ENCODE measurements around the gene CPLANE1. TPM values are rescaled to one million over a fixed set of nuclear protein-coding genes. Genes with fewer than 3 reads are reported as not detected.
"Not testable (repeated sequence)": the region's sequence is repeated elsewhere in the genome, so short reads cannot be mapped to it uniquely, and the experiment has no call there.

Gene CPLANE1
- total RNA-seq (2011; cell fraction: chromatin; rRNA removed; ENCODE audit: low replicate concordance), result 0.05 and 0.55 TPM in 2 replicates
- 0.13 and 0.83 TPM in 2 replicates for total RNA-seq (2011; cell fraction: nucleolus; rRNA removed)
- 0.37 and 1.5 TPM in 2 replicates for total RNA-seq (2011; cell fraction: nucleoplasm; rRNA removed)
- total RNA-seq (2014; rRNA removed), result under 0.01 and 0.08 TPM in 2 replicates
- 0.11 TPM in 1 of 2 replicates, not detected in the other for total RNA-seq (2014; rRNA removed; fragmentation: Illumina TruSeq; extraction: Trizol)
- total RNA-seq (2015; rRNA removed; fragmentation: Illumina TruSeq; extraction: Trizol), result 0.18 TPM in 1 of 2 replicates, not detected in the other
- total RNA-seq (2021), result 0.09 and 0.27 TPM in 2 replicates
- polyA plus RNA-seq (2011; rRNA removed), result 0.04 and 0.08 TPM in 2 replicates
- polyA plus RNA-seq (2011; cell fraction: cytosol; rRNA removed), result under 0.01 TPM in 1 of 2 replicates, not detected in the other
- 0.10 TPM in 1 of 2 replicates, not detected in the other for polyA plus RNA-seq (2011; cell fraction: nucleus; rRNA removed)
- polyA plus RNA-seq (2012), result 0.01 and 0.03 TPM in 2 replicates
- 0.08 TPM in 1 of 2 replicates, not detected in the other for polyA plus RNA-seq (2014; fragmentation: Illumina TruSeq; extraction: Trizol)
- under 1 TPM; under 0.01 to 0.01 TPM for polyA plus RNA-seq (2014; fragmentation: Nextera tagmentation; extraction: Ambion mirVana)
- not detected in 2 replicates for polyA plus RNA-seq (2014; rRNA removed)
- 0.11 and 0.63 TPM in 2 replicates for polyA minus RNA-seq (2011; rRNA and poly(A)+ RNA removed)
- 1.7 and 8.5 TPM in 2 replicates for polyA minus RNA-seq (2011; cell fraction: cytosol; rRNA and poly(A)+ RNA removed)
- polyA minus RNA-seq (2011; cell fraction: nucleus; rRNA and poly(A)+ RNA removed), result under 0.01 and 1.00 TPM in 2 replicates
- percentile 16 among the genes with signal in this experiment for Bru-seq, nascent RNA
- BruChase-seq, experiment 1, labeled RNA remaining after a 2-hour chase, result percentile 21 among the genes with signal in this experiment
- percentile 22 among the genes with signal in this experiment for BruChase-seq, experiment 2, labeled RNA remaining after a 6-hour chase
- long read RNA-seq, experiment 1, partial matches to known transcripts, result 0 of 1 reads
- long read RNA-seq, experiment 1, other reads (novel, unspliced or antisense), result 1 of 1 reads
- long read RNA-seq, experiment 2, result 0 reads
- long read RNA-seq, experiment 3, result 0 reads

DNA sequence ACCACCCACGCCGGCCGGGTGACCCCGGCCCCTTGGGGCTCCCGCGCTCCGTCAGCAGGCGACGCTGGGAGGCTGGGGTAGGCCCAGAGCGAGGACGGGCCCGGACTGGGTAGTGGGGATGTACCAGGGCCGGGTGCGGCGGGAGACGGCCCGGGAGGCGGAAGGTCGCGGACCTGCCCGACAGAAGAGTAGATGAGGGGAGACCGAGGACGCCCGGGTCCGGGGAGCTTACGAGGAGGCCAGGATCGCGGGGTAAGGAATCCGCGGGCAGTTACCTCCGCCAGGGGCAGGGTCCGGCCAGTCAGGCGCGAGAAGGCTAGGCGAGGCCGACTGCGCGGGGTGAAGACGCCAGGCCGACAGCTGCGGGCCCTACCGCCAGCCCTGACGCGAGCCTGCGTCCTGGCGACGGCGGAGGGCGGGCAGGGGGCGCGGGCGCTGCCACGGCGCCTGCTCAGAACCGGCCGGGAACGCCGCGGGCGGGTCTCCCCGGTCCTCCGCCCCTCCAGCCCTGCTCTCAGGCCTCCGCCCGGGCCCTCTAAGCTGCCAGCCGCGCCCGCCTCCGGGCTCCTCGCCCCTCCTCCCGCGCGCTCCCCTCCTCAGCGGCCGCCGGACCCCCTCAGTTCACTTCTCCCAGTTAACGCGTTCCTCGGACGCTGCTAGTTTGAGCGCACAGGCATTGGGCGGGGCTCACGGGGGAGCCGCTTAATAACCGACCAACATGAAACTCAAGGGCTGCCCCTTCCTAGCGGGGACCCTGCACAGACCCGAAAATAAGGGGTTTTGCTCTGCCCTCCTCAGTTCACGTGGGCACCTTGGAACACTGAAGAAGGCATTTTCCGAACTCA lies at the start of gene CPLANE1:
CPLANE1 (minus strand) TSS at position 407 of the 845 bp plus-strand sequence. CDS start 1,678 bp downstream, outside the sequence.
- no peak within 1 kb of the TSS for H3K27ac ChIP-seq (ENCODE audit: extremely low read depth, low read depth, low read length)
- H2AFZ ChIP-seq (ENCODE audit: low read depth, low read length), result no peak within 1 kb of the TSS
- FAIRE-seq, result no peak
- WGBS (ENCODE audit: insufficient coverage, low coverage, missing lambda C conversion rate), result 42% methylated on average over 47 of the region's 88 CpGs
- no peaks in the 10 kb centered on the region for H3K79me2 ChIP-seq (ENCODE audit: control insufficient read depth, insufficient read depth, low read length)
- no peak within 1 kb of the TSS for H3K4me2 ChIP-seq (ENCODE audit: insufficient read depth, low read length)
- intact Hi-C loops (cut with micrococcal nuclease) (no loop called here), in situ Hi-C loops (cut with MboI) (no loop called here)
- peaks cover 19 to 42% of the 10 kb centered on the region in 2 experiments for H3K27me3 ChIP-seq (ENCODE audit: control insufficient read depth in 2 of 2, insufficient read depth in 2 of 2, low read length in 2 of 2)
- no peaks in the 10 kb centered on the region for H4K20me1 ChIP-seq (replicated peaks; ENCODE audit: control insufficient read depth, insufficient read depth, low read length)
- peaks cover 0 to 8% of the 10 kb centered on the region in 2 experiments; a peak in 1 of 5 replicates for H3K4me1 ChIP-seq (replicated peaks in 1 of 2; ENCODE audit: control insufficient read depth in 2 of 2, insufficient read depth in 2 of 2, low read length in 2 of 2)
- H3K4me3 ChIP-seq, result no peak within 1 kb of the TSS
- ChIA-PET CTCF (ENCODE audit: low intra/inter-chr PET ratio) (no interaction called here), POLR2A (interaction anchor here (1.0 kb wide), 1 partner anchor 10 kb away, joined by 4 read pairs; no protein-coding TSS in a partner anchor)
- H3K36me3 ChIP-seq (ENCODE audit: control insufficient read depth, insufficient read depth, low read length), result no peaks in the 10 kb centered on the region
- no peak within 1 kb of the TSS for H3K9ac ChIP-seq (ENCODE audit: insufficient read depth in 1 of 2, low read depth in 2 of 2, low read length in 2 of 2)
- TF ChIP-seq, protein P1, sequence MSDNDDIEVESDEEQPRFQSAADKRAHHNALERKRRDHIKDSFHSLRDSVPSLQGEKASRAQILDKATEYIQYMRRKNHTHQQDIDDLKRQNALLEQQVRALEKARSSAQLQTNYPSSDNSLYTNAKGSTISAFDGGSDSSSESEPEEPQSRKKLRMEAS (CRISPR knock-in tag; IDR thresholded peaks at IDR 0.05), result no peak
- no peak for DNase-seq (ENCODE audit: extremely low read depth in 1 of 4, low spot score in 3 of 4)
- no peaks in the 10 kb centered on the region for H3K9me1 ChIP-seq (ENCODE audit: control insufficient read depth, insufficient read depth, low read length)
- H3K9me3 ChIP-seq (replicated peaks; ENCODE audit: control insufficient read depth, insufficient read depth, low read depth, low read length), result 0 out of 2 replicates have a peak, but pooled peaks cover under 1% of the 10 kb centered on the region
- no peak for ATAC-seq
- BruUV-seq (replicated peaks), result no TSS peak

DNA sequence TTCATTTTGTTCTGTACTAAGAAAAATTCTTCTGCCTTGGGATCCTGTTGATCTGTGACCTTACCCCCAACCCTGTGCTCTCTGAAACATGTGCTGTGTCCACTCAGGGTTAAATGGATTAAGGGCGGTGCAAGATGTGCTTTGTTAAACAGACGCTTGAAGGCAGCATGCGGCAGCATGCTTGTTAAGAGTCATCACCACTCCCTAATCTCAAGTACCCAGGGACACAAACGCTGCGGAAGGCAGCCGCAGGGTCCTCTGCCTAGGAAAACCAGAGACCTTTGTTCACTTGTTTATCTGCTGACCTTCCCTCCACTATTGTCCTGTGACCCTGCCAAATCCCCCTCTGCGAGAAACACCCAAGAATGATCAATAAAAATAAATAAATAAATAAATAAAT lies 47.1 kb upstream of the CPLANE1 start:
- in situ Hi-C loops (cut with MboI); H3K4me2 ChIP-seq (ENCODE audit: insufficient read depth, low read length); H4K20me1 ChIP-seq (replicated peaks; ENCODE audit: control insufficient read depth, insufficient read depth, low read length); DNase-seq (ENCODE audit: extremely low read depth in 1 of 4, low spot score in 3 of 4); H3K4me3 ChIP-seq; H3K9me3 ChIP-seq (replicated peaks; ENCODE audit: control insufficient read depth, insufficient read depth, low read depth, low read length); POLR2A ChIA-PET; H3K27ac ChIP-seq (ENCODE audit: extremely low read depth, low read depth, low read length); H3K9ac ChIP-seq (ENCODE audit: insufficient read depth in 1 of 2, low read depth in 2 of 2, low read length in 2 of 2); H3K27me3 ChIP-seq (ENCODE audit: control insufficient read depth in 2 of 2, insufficient read depth in 2 of 2, low read length in 2 of 2); H3K9me1 ChIP-seq (ENCODE audit: control insufficient read depth, insufficient read depth, low read length); CTCF ChIA-PET (ENCODE audit: low intra/inter-chr PET ratio); BruUV-seq (replicated peaks); H3K4me1 ChIP-seq (replicated peaks in 1 of 2; ENCODE audit: control insufficient read depth in 2 of 2, insufficient read depth in 2 of 2, low read length in 2 of 2); FAIRE-seq; H2AFZ ChIP-seq (ENCODE audit: low read depth, low read length); H3K79me2 ChIP-seq (ENCODE audit: control insufficient read depth, insufficient read depth, low read length); intact Hi-C loops (cut with micrococcal nuclease); ATAC-seq: not testable (repeated sequence)
- peaks cover 75% of the 10 kb centered on the region for H3K36me3 ChIP-seq (ENCODE audit: control insufficient read depth, insufficient read depth, low read length)
- WGBS (ENCODE audit: insufficient coverage, low coverage, missing lambda C conversion rate), result 80% methylated on average over 6 of the region's 7 CpGs
